B cell (primary cell): ENCODE results near the gene TACC3. TPM values are rescaled to one million over a fixed set of nuclear protein-coding genes. Genes with fewer than 3 reads are reported as not detected.

ENCODE experiments used
- ATAC-seq: fragments of 200-7000 bp; cut with Tn5 transposase; one replicate; pipeline ENCODE4 v1.10.0; 2021; ENCODE audit warnings: low read depth, mild to moderate bottlenecking, moderate number of reproducible peaks, moderate library complexity
- CTCF ChIA-PET: fragments of 350-600 bp; sonication (Branson Sonifier 250); formaldehyde crosslinking; loops from one replicate; lab custom pipeline; 2021; ENCODE audit warnings: antibody characterized with exemption, inconsistent platforms; lab: Charles Lee
- POLR2A ChIA-PET: fragments of 350-600 bp; sonication (Branson Sonifier 250); formaldehyde crosslinking; loops from one replicate; lab custom pipeline; 2021; ENCODE audit warnings: antibody characterized with exemption; lab: Charles Lee
- DNase-seq: peaks from one replicate; pipeline ENCODE4 v3.0.0; 2013
- H2AFZ ChIP-seq: 2 replicates; pipeline ENCODE4 v1.6.1; 2012; ENCODE audit warnings: mild to moderate bottlenecking, low read depth, low read length; ENCODE audit not compliant: insufficient read depth, poor library complexity, severe bottlenecking
- H3K27ac ChIP-seq, 2 donors: 1 replicate in 1 of 2; 2 replicates in 1 of 2; pipeline ENCODE4 v1.5.1; 2012 to 2013; ENCODE audit warnings: low read length in 2 of 2, mild to moderate bottlenecking in 2 of 2, moderate library complexity in 1 of 2
- H3K27me3 ChIP-seq, 4 experiments: fragments of 200-600 bp in 1 of 4; sonication (generic) in 1 of 4; replicated peaks in 1 of 4; 1 replicate in 2 of 4; 2 replicates in 2 of 4; pipeline versions ENCODE4 v1.6.1 to v1.7.0; 2013 to 2016; ENCODE audit warnings: low read length in 3 of 4, mild to moderate bottlenecking in 2 of 4, mixed read lengths in 1 of 4, moderate library complexity in 1 of 4; ENCODE audit not compliant: insufficient read depth in 4 of 4, control insufficient read depth in 3 of 4; ENCODE audit errors: control extremely low read depth in 1 of 4
- H3K36me3 ChIP-seq, 2 experiments: replicated peaks in 1 of 2; 1 replicate in 1 of 2; 2 replicates in 1 of 2; pipeline versions ENCODE4 v1.6.1 to v1.7.1; 2013; ENCODE audit warnings: low read length in 1 of 2; ENCODE audit not compliant: insufficient read depth in 2 of 2, control insufficient read depth in 1 of 2; ENCODE audit errors: control extremely low read depth in 1 of 2, extremely low read depth in 1 of 2
- H3K4me1 ChIP-seq, 2 donors: fragments of 200-600 bp in 1 of 2; sonication (generic) in 1 of 2; 1 replicate in 1 of 2; 2 replicates in 1 of 2; pipeline versions ENCODE4 v1.5.1 to v1.6.1; 2013 to 2017; ENCODE audit warnings: low read length in 2 of 2; ENCODE audit not compliant: control insufficient read depth in 2 of 2, insufficient read depth in 2 of 2
- H3K4me2 ChIP-seq: replicated peaks from 2 replicates; pipeline ENCODE3; 2012; ENCODE audit warnings: mild to moderate bottlenecking, low read depth, low read length; ENCODE audit not compliant: poor library complexity, severe bottlenecking
- H3K4me3 ChIP-seq, 5 experiments: fragments of 200-600 bp in 1 of 5; sonication (generic) in 1 of 5; 1 replicate in 3 of 5; 2 replicates in 2 of 5; pipeline versions ENCODE4 v1.5.1 to v1.7.0; 2011 to 2016; ENCODE audit warnings: low read length in 4 of 5, mild to moderate bottlenecking in 4 of 5, low read depth in 2 of 5, control low read depth in 1 of 5, moderate library complexity in 1 of 5; ENCODE audit not compliant: insufficient read depth in 1 of 5; ENCODE audit errors: control extremely low read depth in 1 of 5, extremely low read depth in 1 of 5
- H3K79me2 ChIP-seq: fragments of 200-600 bp; sonication (generic); one replicate; pipeline ENCODE4 v1.6.0; 2016; ENCODE audit warnings: low read length; ENCODE audit not compliant: control insufficient read depth, insufficient read depth
- H3K9ac ChIP-seq: fragments of 200-600 bp; sonication (generic); 2 replicates; pipeline ENCODE4 v1.6.1; 2017; ENCODE audit warnings: mild to moderate bottlenecking, low read length, moderate library complexity
- H3K9me3 ChIP-seq, 3 donors: one replicate each; pipeline versions ENCODE4 v1.6.1 to v1.7.1; 2013; ENCODE audit warnings: low read length in 2 of 3; ENCODE audit not compliant: control insufficient read depth in 2 of 3, insufficient read depth in 1 of 3; ENCODE audit errors: control extremely low read depth in 1 of 3
- H4K20me1 ChIP-seq: 2 replicates; pipeline ENCODE4 v1.6.0; 2012; ENCODE audit warnings: mild to moderate bottlenecking, low read length; ENCODE audit not compliant: insufficient read depth, control insufficient read depth, poor library complexity, severe bottlenecking
- H3K27ac Mint-ChIP-seq: one replicate; pipeline ENCODE4 v1.8.0; 2021; ENCODE audit warnings: mixed read lengths
- H3K27me3 Mint-ChIP-seq: one replicate; pipeline ENCODE4 v1.8.0; 2021; ENCODE audit warnings: mixed read lengths
- H3K4me1 Mint-ChIP-seq: one replicate; pipeline ENCODE4 v1.8.0; 2021; ENCODE audit warnings: mixed read lengths
- H3K4me3 Mint-ChIP-seq: one replicate; pipeline ENCODE4 v1.8.0; 2021; ENCODE audit warnings: mixed read lengths
- H3K9me3 Mint-ChIP-seq: one replicate; pipeline ENCODE4 v1.8.0; 2022; ENCODE audit warnings: mixed read lengths; ENCODE audit not compliant: insufficient read depth
- EZH2 ChIP-seq: IDR thresholded peaks from 2 replicates; pipeline ENCODE4 v1.6.1; 2012; ENCODE audit warnings: borderline replicate concordance, low read depth, mild to moderate bottlenecking, moderate library complexity, low read length; ENCODE audit not compliant: insufficient read depth, poor library complexity, severe bottlenecking
- WGBS: methylation state at CpG from one replicate; pipeline ENCODE4 v1.1.5; 2013; ENCODE audit warnings: missing lambda C conversion rate; ENCODE audit not compliant: insufficient coverage; 5-methylcytosine and 5-hydroxymethylcytosine counted together
- intact Hi-C: fragments of 100-400 bp; cut with micrococcal nuclease; formaldehyde crosslinking; loops from one replicate; pipeline ENCODE4 v1.10.0; 2022
- polyA plus RNA-seq: library from polyadenylated mRNA; depleted of rRNA; stranded (reverse); fragments of >200 nt; gene quantifications from 2 replicates; pipeline ENCODE4 v1.2.3, GENCODE V29; 2012
- total RNA-seq, 2 donors: library from RNA; stranded (reverse); fragments of 120-200 nt in 1 of 2; gene quantifications; 1 replicate in 1 of 2; 2 replicates in 1 of 2; pipeline versions ENCODE4 v1.2.3 to v1.2.4, GENCODE V29; 2013 to 2022
- TF ChIP-seq, protein P1 (sequence below): fragments of 200-600 bp; IDR thresholded peaks from one replicate; pipeline ENCODE4 v1.8.0; 2022; ENCODE audit warnings: antibody characterized with exemption, mild to moderate bottlenecking

Gene TACC3
- total and polyA plus RNA-seq, 2 donors (not counting 1 experiment from before 2014, with no cell fraction given): 29.5 to 47.9 TPM

DNA sequence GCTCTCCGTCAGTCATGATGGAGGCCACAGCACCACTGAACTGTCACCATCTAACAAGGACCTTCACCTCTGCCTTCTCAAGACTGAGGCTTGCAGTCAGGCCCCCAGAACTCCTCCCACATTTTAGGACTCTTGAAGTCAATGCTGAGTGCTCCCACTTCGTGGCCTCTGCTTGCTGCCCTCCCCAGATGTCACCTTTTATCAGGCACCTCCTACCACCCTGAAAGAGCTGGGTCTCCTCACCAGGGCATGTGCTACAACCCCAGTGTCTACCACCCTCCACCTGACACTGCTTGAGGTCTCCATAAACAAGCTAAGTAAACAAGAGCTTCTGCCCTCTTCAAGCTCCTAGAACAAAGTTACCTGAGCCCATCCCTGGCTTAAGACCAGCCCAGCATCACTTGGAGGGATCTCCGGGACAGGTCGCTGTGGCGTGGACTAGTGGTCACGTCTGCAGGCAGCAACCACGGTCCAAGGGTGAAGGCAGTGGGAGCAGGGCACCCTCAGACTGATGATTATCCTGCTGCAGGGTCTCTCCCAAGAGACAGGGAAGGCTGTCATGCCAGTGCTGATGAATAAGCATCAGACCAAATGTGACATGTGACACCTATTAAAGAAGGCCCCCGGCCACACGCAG lies 29.5 kb upstream of the TACC3 start:
- Mint-ChIP-seq H3K27ac (no peak overlapping the region), H3K4me3 (no peak overlapping the region), H3K27me3 (no peaks in the 10 kb centered on the region), H3K9me3 (no peaks in the 10 kb centered on the region), H3K4me1 (peaks cover 4% of the 10 kb centered on the region)
- WGBS: 97% methylated on average over 9 of the region's 9 CpGs
- DNase-seq (no peak), ATAC-seq (no peak)
- H3K9ac ChIP-seq: no peak overlapping the region
- H3K79me2 ChIP-seq: peaks cover 17% of the 10 kb centered on the region
- H4K20me1 ChIP-seq: no peaks in the 10 kb centered on the region
- no peak for TF ChIP-seq EZH2
- TF ChIP-seq, protein P1, sequence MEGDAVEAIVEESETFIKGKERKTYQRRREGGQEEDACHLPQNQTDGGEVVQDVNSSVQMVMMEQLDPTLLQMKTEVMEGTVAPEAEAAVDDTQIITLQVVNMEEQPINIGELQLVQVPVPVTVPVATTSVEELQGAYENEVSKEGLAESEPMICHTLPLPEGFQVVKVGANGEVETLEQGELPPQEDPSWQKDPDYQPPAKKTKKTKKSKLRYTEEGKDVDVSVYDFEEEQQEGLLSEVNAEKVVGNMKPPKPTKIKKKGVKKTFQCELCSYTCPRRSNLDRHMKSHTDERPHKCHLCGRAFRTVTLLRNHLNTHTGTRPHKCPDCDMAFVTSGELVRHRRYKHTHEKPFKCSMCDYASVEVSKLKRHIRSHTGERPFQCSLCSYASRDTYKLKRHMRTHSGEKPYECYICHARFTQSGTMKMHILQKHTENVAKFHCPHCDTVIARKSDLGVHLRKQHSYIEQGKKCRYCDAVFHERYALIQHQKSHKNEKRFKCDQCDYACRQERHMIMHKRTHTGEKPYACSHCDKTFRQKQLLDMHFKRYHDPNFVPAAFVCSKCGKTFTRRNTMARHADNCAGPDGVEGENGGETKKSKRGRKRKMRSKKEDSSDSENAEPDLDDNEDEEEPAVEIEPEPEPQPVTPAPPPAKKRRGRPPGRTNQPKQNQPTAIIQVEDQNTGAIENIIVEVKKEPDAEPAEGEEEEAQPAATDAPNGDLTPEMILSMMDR: no peak
- POLR2A ChIA-PET: no interaction called here
- H3K4me3 ChIP-seq: no peak overlapping the region
- CTCF ChIA-PET: interaction anchor here (0.9 to 12.1 kb wide), 6 partner anchors 8 to 207 kb away, joined by 3 to 503 read pairs (median 25); partner anchors contain the start of genes FAM53A, SLBP, TACC3 and TMEM129
- no peak overlapping the region for H2AFZ ChIP-seq
- H3K4me2 ChIP-seq: no peak overlapping the region
- H3K9me3 ChIP-seq: no peaks in the 10 kb centered on the region
- no peaks in the 10 kb centered on the region for H3K4me1 ChIP-seq
- no peak overlapping the region for H3K27ac ChIP-seq
- H3K36me3 ChIP-seq: peaks cover 0 to 44% of the 10 kb centered on the region in 2 experiments
- no peaks in the 10 kb centered on the region for H3K27me3 ChIP-seq
- intact Hi-C loops: no loop called here
